ENCODE results near the gene ZNF81.
A peak's percentile ranks its signal among the peaks of the same experiment; 100 is the strongest.
"Not testable (repeated sequence)": the region's sequence is repeated elsewhere in the genome, so short reads cannot be mapped to it uniquely, and the experiment has no call there.

ZNF81 gene

GRCh38 chrX:47846040-47846439 lies 9.3 kb downstream of the ZNF81 start:
- DNase-seq: no peak

- no peak for DNase-seq
Measured at GRCh38 chrX:47849778-47850177, 13.1 kb downstream of the ZNF81 start.

DNA sequence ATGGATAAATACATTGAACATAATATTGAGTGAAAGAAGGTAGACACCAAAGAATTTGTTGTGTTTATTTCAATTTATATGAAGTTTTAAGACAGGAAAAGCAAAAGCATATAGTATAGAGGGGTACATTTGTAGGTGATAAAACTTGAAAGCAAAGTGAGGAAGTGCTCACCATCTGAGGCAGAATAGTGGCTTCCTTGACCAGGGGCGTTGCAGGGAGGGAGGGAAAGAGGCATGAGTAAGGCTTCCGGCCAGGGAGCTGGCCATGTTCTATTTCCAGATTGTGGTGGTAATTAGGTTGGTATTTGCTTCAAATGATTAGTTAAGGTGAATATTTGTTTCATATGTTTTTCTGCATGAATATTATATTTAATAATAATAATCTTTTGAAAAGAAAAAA lies 13.7 kb downstream of the ZNF81 start:
- not testable (repeated sequence) for DNase-seq

DNA sequence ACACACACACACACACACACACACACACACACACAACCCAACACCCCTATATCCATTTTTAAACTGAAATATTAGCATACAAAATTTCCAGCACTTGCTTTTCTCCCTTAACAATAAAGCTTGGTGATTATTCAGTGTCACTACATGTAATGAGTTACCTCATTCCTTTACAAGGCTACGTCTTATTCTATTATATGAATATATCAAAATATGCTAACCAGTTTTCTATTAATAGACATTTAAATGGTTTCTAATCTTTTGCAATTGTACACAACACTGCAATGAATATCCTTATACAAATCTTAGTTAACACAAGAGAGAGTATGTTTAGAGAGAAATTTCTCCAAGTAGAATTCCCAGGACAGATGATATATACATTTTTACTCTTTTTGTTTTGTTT lies 14.2 kb downstream of the ZNF81 start:
- DNase-seq: no peak

- DNase-seq: peak in 1 of 2 experiments; percentile 0
Measured at GRCh38 chrX:47854474-47854873, 17.8 kb downstream of the ZNF81 start.

- DNase-seq: no peak
Measured at GRCh38 chrX:47859686-47860085, 23.0 kb downstream of the ZNF81 start.

DNA sequence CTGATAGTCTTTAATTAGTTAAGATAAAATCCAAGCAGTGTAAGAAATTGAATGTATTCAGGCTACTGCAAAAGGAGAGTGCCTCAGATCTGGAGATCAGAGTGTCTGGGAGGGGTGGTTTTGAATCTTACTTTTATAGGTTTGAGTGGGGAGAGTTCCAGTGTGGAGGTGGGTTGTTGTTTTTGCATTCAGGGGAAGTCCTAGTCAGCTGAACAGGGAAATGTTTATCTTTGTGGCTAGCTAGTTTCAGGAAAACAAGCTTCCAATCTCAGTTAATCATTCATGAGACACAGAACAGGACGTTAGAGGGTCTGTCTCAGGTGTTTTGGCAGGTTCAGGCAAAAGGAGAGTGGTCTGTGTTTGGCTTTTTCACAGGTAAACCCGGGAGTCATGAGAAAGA lies 26.0 kb downstream of the ZNF81 start:
- no peak for DNase-seq

- no peak for DNase-seq
Measured at GRCh38 chrX:47863187-47863586, 26.5 kb downstream of the ZNF81 start.

- no peak for DNase-seq
Measured at GRCh38 chrX:47864300-47864699, 27.6 kb downstream of the ZNF81 start.

DNA sequence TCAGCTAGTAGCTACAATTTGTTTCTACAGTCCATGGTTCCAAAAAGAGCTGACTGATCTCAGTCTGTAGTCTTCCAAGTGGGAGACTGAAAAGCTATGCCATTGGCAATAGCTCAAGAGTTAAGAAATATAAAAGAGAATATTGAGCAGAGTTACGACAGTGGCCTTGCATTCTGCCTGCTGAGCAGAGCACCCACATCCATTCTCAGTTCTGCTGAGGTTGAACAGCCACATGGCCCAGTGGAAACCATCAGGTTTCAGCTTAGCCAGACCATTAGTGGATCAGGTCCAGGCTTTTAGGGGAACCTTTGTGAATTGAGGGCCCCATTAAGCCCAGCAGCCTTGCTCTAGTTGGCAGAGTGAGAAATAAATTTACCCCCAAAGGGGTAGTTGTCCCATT lies 28.1 kb downstream of the ZNF81 start:
- no peak for DNase-seq

DNA sequence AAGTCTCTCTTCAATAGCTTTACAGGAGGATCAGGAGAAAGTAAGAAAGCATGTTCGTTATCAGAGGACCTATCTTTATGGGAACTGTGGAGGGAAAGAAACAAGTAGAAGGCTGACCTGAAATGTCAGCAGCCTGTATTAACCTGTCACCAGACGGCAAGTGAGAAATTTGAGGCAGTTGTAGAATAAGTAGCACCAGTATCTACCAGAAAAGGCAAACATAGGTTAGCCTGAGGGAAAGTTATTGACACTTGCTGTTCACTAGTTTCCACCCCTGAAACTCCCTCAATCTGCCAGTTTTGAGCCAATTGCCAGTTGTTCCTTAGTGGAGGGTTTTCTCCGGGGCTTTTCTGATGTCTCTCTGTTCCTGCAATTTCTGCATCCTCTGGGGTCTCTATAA lies 36.4 kb downstream of the ZNF81 start:
- no peak for DNase-seq

DNA sequence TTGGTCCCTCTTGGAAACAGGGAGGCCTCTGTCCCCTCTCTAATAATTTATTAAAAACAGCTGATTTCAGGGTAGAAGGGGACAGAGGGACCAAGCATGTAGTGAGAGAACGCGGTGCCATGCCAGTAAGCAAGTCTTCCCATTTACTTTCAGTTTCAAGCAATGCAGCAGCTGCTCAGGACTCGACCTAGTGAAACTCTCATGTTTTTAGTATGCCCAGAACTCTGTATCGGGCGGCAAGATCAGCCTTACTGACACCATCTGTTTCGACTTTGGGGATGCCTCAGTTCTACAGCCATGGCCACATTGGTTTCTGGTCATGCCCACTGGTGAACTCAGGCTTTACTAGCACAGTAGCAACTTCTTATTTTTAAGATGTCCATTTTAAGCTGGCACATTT lies 40.6 kb downstream of the ZNF81 start:
- DNase-seq: no peak

DNA sequence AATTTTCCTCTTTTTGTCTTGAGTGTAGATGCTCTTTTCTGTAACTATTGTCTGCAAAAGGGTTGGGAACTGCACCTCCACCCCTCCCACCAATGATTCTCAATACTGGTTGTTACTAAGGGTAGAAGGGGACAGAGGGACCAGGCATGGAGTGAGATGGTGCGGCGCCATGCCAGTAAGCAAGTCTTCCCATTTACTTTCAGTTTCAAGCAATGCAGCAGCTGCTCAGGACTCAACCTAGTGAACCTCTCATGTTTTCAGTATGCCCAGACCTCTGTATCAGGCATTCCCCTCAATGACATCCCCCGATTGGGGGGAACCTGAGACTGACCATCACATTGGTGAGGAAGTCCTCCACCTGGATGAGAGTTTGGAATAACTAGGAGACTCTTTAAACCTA lies 41.5 kb downstream of the ZNF81 start:
- no peak for DNase-seq

- DNase-seq: no peak
Measured at GRCh38 chrX:47879463-47879862, 42.8 kb downstream of the ZNF81 start.

DNA sequence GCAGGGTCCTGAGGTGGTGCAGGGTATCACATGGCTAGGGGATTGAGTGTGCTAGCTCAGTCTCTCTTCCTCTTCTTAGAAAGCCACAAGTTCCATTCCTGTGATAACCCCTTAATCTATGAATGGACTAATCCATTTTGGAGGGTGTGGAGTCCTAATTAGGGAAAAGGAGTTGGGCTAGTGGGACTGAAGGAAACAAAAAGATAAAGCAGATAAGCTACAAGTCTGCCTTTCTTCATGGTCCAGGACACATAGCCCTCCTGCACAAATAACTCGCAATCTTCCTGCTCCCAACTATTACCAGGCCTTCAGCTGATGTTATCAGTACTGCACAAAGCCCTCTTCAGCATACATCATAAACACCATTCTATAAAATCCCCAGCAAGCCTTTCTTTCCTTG lies 44.2 kb downstream of the ZNF81 start:
- DNase-seq: no peak

GRCh38 chrX:47885501-47885900 lies 48.8 kb downstream of the ZNF81 start:
- DNase-seq: no peak

GRCh38 chrX:47898024-47898423 lies 61.3 kb downstream of the ZNF81 start:
- no peak for DNase-seq

DNA sequence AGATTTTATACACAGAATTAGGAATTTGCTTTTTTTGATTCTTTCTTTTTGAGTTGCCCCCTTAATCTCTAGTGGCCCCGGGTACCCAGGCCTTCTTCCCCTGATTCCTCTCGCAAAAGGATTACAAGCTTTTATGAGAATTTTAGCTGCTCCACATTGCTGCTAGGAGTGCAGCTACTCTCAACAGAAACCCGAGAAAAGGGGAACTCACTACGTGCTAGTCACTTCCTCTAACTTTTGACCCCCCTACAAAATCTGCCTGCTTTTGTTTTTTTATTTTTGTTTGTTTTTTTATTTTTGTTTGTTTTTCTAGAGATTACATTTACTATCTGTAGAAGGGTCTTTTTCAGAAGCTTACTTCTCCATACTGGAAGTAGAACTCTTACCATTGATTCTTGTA lies 64.1 kb downstream of the ZNF81 start:
- DNase-seq: no peak

- no peak for DNase-seq
Measured at GRCh38 chrX:47902161-47902560, 65.5 kb downstream of the ZNF81 start.

DNA sequence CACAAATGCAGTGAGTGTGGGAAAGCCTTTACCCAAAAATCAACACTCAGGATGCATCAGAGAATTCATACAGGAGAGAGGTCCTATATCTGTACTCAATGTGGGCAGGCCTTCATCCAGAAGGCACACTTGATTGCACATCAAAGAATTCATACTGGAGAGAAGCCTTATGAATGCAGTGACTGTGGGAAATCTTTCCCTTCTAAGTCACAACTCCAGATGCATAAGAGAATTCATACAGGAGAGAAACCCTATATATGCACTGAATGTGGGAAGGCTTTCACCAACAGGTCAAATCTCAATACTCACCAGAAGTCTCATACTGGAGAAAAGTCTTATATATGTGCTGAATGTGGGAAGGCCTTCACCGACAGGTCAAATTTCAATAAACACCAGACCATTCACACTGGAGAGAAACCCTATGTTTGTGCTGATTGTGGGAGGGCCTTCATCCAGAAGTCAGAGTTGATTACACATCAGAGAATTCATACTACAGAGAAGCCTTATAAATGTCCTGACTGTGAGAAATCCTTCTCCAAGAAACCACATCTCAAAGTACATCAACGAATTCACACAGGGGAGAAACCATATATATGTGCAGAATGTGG lies 79.3 kb downstream of the ZNF81 start:
- DNase-seq: no peak

DNA sequence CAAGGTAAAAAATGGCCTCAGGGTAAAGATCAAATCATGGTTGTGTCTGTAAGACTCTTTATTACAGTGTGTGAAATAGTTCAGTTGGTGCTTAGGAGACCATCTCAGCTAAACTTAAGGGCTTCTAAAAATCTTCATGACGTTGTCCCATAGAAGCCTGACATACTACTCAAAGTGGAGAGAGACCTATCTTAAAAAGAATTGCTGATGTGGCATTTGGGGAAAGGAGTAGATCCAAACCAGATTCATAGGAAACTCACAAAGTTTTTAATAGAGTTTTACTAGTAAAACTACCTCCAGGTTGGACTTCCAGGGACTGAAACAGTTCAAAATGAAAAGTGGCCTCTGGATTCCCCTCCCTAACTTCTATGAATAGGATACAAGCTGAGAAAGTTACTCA lies 81.6 kb downstream of the ZNF81 start:
- no peak for DNase-seq

- no peak for DNase-seq
Measured at GRCh38 chrX:47927212-47927611, 90.5 kb downstream of the ZNF81 start.

DNA sequence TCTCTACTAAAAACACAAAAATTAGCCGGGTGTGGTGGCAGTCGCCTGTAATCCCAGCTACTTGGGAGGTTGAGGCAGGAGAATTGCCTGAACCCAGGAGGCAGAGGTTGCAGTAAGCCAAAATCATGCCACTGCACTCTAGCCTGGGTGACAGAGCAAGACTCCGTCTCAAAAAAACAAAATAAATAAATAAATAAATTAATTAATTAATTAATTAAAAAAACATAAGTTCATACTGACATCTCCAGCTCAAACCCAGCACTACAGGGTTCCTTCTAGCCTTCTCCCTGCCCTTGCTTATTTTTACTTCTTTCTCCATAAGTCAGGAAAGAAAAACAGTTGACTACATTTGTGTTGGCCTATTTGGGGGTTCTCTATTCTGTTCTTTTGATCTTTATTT lies 95.3 kb downstream of the ZNF81 start:
- DNase-seq: not testable (repeated sequence)

GRCh38 chrX:47933946-47934345 lies 97.2 kb downstream of the ZNF81 start:
- no peak for DNase-seq

- DNase-seq: no peak
Measured at GRCh38 chrX:47936224-47936939, 99.7 kb downstream of the ZNF81 start.

All from SHP77 (cell line).